T follicular helper cell (primary cell): ENCODE results near the gene FAM163B.

Experiments used
- DNase-seq: peaks from one replicate; pipeline ENCODE4 v3.0.0-alpha.2; 2020; ENCODE audit warnings: low read depth

Gene FAM163B

DNA sequence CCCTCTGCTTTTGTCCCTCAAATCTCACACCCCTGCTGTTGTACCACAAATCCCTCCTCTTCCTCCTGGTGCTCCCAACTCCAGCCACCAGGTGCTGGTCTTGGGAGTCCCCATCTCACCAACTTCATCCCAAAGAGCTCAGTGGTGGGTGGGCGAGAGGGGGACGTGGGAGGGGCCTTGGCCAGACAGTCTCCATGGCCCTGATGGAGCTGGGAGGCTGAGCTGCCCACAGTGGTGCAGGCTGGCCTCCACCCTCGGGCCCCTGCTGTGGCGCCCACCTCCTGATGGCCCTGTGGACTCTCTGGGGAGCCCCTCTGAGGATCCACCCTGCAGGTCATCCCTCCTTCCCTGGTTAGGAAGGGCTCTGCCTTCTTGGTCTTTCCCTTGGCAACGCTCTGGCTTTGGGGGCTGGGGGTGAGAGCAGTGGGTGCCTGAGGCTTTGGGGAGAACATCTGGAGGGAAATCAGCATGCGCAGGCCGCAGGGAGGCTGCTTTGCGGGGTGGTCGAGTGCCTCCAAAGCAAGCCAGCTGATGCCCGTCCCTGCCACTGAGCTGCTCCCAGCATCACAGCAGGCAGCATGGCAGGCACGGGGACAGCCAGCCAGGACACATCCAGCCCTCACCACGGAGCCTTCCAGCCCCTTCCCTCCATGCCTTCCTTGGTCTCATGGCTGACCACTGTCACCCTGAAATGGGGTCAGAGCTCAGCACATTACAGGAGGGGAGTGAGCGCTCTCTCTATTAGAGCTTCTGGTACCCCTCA, 7.6 kb upstream of the FAM163B start:
- no peak for DNase-seq

DNA sequence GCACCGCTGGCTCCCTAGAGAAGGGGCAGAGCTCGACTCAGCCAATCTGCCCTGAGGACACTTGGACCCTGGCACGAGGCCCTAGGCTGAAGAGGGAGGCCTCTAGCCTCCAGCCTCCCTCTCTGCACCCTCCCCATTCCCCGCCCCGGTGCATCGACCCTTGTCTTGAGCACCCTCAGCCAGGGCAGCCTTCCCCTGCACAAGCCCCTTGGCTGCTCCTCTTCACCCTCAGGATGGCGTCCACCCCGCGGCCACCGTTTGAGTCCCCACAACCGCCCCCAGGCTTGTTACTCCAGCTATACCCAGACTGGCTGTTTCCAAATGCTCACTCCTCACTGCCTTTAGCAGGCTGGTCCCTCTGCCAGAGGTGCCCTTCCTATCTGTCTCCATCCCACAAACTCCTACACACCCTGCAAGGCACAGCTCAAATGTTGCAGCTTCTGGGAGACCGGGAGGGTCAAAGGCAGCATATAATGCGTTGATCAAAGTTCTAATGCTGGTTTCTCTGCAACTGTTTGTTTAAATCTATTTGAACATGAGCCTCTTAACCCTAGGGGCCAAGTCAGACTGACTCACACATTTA, 6.5 kb upstream of the FAM163B start:
- no peak for DNase-seq

DNA sequence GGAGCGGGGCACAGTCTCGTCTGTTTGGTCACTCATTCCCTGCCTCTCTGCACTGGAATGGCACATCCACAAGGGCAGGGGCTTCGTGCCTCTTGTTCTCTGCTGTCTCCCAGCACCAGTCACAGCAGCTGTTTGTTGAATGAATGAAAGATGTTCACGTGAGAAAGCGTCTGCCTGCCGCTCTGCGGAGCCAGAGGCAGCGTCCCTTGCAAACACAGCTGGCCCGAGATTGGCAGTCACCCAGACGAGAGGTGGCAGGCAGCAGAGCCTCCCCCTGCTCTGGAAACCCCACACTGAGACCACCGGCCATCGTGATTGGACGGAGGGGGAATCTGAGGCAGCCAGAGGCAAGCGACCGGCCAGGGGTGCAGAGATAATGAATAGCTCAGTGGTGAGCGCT, 6.0 kb upstream of the FAM163B start:
- DNase-seq: no peak

DNA sequence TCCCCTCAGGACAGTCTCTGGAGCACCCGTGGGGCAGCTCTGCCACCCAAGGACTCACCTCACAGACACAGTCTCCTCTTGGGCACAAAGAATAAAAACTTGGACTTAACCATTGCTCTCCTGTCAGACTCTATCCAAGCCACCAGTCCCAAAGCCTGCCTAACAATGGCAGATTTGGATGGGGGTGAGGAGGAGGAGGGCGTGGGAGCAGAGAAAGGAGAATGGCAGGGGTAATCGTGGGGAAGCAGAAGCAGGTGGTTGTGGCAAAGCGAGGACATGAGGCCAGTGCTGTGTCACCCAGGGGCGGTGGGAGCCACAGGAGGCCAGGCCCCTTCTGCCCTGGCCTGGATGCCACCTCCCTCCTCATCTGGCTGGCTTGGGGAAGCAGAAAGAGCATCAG, 5.5 kb upstream of the FAM163B start:
- no peak for DNase-seq

DNA sequence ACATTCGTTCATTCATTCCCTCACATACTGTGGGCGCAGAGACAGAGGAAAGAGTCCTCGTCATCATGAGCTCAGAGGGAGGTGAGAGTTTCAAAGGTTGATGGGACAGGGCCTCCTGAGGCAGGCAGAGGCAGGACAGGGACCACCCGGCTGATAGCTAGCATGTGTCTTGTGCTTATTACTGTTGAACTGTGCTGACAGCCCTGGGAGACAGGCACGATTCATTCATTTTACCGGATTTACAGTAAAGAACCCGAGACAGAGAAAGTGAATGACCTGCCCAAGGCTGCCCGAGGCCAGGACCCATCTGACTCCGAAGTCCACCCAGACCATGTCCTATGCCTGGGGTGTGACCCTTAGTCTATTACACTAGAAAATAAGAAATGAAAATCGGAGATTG, 4.9 kb upstream of the FAM163B start:
- DNase-seq: no peak

DNA sequence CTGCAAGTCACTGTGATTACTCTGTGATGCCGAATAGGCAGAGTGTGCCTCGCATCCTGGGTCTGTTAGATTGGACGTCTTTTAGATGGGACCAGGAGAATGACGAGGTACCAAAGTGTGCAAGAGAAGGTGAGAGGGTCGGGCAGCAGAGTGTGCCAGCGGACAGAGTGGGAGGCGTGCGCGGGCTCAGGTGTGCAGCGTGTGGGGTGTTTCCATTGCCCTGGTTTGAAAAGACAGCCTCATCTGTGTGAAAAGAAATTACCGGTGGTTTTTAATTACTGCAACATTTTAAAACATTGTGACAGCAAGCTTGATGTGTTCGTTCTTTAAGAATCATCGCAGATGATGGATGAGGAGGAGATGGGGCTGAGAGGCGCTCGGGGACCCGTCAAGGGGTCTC, 4.2 kb upstream of the FAM163B start:
- no peak for DNase-seq

DNA sequence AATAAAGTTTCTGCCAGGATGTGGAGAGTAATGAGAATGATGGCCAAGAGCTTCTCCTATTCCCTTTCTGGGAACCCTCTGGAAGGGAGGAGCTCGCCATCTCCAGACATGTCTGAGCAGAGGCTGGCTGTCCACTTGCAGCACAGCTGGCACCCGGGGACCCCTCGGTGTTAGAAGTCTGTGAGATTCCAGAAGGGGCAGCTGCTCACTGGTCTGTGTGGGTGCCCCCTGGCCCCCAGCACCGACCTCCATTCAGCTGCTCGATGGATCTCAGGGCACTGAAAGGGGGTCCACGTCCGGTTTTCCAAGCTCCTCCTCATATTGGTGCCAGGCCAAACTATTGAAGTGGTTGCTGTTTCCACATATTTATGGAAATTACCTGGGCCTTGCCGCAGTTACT, 3.6 kb upstream of the FAM163B start:
- DNase-seq: no peak

DNA sequence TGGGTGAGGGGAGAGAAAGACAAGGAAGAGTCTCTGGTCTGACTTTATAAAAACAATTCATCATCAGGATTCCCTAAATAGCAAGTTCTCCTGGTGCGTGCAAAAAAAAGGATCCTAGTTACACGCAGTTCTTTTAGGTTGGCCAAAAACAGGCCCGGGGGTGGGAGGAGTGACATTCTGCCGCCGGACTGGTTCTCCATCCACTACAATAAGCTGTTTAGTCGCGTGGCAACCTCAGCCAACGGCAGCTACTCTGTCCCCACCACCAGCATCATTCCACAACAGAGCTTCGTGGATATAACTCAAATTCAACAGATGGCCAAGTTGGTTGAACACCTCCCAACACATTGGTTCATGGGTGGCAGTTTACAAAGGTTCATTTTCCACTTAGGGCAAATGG, 2.9 kb upstream of the FAM163B start:
- no peak for DNase-seq

DNA sequence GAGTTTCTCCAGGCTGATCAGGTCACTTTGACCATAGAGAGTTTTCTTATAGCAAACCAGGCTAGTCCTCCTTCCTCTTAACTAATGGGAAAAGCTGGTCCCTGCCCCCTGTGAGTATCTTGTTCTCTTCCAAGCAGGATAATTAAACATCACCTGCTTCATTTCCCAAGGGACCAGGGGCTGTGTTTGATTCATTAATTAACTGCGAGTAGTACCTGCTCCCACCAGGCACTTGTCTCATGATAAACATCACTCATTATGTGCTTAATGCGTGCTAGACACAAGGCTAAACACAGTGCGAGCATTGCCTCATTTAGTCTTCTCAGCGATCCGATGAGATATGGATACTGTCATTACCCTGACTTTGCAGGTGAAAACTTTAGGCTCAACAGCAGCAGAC, 1.7 kb upstream of the FAM163B start:
- no peak for DNase-seq

DNA sequence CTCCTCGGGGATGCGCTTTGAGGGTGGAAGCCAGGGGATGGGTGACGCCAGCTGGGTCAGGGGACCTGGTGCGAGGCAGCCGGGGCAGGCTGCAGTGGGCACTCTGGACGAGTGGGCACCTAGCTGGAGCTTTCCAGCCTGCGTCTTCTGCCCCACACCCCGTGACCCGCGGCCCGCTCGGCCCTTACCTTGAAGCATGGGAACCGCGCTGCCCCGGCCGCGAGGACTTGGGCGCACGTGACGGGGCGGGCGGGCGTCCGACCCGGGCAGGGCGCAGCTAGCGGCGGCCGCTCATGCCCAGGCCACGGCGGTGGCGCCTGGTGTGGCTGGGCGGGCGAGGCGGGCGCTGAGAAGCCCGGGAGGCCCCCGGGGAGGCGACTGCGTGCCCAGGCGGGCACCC, 300 bp downstream of the FAM163B start:
- no peak for DNase-seq

DNA sequence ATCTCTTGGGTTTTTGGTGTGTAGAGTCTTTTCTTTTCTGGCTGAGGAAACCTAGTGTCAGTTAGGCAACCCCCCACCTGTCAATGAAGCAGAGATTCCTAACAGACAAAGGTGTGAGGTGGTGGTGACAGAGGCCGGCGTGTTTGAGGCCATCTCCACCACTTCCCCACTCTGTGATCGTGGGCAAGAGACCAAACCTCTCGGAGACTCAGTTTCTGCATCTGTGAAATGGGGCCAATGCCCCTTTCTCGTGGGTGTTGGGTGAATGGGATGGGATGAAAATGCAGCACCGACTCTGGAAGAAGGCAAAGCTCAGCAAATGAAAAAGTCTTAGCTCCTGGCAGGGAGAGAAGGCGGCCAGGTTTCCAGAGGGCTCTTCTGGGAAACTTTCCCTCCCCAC, 807 bp downstream of the FAM163B start:
- DNase-seq: no peak

DNA sequence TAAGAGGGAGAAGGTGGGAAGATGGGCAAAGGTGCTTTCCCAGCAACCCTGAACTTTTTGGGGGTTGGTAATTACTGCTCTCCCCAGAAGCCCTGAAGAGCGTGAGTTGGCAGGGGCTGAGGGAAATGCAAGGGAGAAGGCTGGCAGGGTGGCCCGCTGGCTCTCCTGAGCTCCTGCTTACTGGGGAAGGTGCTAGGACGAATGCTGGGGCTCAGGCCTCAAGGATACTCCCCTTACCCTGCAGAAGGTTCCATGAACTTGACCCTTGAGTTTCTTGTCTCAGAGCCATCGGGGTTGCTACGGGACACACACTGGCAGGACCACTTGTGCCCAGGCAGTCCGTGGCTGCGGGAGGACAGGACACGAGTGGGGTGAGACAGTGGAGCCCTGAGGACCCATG, 1.2 kb downstream of the FAM163B start:
- no peak for DNase-seq

DNA sequence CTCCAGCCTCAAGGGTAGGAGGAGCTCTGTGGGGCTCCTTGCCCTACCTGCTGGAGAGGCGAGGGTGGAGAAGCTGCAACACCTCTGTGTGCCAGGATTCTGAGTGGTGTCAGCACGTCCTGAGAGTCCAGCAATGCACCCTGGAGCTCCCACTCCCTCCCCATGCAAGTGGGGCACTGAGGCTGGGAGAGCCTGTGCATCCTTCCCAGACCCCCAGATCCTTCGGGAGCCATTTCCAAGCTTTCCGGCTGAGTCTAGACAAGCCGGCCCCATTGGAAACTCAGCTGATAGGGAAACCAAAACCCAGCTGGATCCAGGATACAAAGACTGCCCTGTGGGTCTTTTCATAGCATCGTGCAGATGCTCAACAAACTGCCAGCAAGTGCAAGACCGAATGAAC, 1.8 kb downstream of the FAM163B start:
- no peak for DNase-seq

DNA sequence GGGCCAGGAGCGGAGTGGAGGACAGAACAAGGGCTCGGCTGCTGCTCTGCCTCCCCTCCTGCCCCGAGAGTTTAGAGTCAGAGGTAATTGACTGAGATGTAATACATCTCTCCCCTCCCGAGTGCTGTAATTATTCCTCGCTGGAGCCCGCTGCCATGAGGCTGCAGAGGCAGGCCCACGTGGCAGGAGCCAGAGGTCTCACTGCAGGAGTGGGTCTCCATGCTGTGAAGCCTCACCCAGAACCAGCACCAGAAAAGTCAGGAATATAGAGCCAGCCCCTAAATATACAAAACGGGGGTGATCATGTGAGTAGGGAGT, 2.5 kb downstream of the FAM163B start:
- no peak for DNase-seq

DNA sequence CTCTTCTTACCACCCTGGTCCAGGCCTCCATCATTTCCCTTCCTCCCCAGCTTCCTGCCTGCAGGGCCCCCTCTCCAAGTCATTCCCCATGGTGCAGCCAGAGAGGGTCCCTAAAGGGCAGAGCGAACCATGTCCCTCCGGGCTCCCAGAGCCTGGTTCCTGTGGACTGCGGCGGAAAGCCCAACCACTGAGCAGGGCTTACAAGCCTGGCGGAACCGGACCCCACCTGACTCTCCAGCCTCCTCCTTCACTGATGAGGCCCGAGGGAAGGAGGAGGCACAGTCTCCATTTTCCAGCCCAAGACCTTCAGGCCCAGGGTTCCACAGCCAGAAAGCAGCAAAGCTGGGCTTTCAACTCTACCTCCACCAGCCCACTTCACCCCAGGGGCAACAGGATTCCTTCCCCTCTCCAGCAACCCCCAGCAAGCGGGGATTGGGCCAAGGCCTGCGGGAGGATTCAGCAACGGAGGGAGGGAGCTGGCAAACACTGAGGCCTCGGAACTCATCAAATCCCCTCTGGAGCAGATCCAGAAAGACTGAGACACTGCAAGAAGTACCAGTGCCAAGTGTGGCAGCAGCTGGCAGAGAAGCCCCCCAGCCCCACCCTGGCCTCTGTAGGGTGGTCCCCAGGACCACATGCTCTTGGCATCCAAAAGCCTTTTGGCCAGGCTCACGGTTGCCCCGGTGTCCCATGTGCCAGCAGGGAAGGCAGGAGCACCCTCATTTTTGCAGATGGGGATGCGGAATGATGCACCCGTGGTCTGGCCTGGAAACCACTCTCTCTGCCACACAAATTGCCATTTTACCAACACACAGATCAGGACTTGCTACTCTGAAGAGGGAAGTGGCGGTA, 3.1 kb downstream of the FAM163B start:
- DNase-seq: no peak

DNA sequence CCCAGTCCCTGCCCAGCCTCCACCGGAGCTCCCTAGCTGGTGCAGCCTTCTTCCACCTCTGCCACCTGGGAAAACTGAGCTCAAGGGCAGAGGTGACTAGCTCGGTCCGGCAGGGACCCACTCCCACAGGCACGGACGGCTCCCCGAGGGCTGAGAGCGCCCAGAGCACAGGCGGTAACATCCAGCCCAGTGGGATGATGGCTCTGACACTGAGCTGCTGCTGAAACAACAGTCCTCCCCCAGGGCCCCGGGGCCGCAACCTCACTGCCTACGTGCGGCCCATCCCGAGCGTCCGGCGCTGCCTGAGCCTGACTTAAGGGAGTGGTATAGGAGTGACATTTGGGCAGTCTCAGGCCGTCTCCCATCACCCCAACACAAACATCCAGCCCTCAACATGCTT, 3.7 kb downstream of the FAM163B start:
- no peak for DNase-seq

DNA sequence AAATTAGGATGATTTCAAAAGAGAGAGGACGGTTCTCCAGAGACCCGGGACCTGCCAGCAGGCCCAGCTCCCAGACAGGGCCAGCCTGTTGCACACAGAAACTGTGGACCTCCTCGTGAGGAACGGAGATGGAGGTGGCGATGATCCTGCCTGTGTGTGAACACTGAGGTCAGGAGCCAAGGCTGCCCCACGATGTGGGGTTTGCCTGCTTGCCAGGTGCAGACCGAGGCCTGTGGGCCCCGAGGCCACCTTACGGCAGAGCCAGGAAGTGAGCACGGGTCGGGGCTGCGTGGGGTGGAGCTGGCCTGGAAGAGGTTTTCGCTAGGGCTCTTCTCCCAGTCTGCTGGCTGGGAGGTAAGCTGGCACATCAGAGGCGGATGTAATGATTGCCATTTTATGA, 4.3 kb downstream of the FAM163B start:
- no peak for DNase-seq

DNA sequence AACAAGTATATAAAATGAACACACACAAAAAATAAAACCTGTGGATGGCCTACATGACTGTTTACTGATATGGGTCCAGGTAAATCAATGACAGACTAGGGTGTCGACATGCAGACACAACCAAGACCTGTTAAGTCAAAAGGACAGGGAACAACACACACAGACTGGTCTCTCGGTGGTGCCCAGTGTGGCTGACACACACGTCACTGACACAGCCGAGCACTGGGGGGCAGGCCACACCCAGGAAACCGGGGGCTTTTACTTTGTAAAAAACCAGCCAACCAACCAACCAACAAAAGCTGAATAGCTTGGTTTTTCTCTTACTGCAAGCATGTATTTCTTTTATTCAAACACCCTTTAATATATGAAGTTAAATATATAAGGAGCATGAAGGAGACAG, 5.0 kb downstream of the FAM163B start:
- DNase-seq: no peak

DNA sequence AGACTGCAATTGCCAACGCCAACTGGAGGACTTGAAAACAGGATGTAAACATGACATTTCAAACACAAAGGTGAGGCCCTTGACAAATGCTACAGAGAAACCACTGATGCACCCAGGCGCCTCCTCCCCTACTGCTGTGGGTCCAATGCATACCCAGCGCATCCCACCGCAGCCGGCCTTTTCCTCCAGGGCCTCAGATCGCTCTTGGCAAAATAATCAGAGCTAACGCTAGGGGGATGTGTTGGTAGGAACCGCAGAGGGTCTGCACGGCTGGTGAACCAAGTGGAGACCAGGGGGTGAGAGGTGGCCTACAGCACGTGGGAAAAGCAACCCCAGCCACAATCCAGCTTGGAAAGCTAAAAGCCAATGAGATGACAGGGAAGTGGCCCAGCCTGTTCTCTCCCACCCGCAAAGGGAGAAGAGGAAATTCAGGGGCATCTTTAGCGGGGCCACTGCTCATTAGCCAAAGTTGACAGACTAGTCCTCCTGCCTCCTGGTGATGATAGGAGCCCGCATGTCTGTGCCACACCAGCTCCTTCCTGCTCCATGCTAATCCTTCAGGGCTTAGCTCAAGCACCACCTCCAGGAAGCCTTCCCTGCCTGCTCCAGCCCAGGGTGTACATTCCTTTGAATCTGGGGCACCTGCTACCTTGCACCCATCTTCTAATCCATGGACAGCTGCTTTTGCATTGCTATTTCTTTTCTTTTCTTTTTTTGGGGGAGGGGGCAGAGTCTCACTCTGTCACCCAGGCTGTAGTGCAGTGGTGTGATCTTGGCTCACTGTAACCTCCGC, 5.9 kb downstream of the FAM163B start:
- no peak for DNase-seq

DNA sequence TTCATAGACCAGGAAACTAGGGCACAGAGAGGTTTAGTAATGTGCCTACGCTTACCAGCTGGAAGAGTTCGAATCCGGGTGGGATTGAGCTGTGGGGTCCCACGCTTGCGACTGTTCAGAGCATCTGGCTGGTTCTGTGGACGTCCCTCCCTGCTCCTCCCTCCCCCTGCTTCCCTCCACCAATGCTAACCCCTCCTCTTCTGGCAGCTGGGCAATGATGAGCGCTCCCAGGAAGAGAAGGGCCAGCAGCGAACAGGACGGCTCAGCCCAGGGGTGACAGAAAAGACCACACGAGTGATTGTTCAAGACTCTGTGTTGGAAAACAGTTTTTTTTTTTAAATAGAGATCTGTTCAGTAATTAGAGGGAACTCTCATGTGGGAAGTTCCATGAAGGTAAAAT, 6.9 kb downstream of the FAM163B start:
- DNase-seq: no peak

DNA sequence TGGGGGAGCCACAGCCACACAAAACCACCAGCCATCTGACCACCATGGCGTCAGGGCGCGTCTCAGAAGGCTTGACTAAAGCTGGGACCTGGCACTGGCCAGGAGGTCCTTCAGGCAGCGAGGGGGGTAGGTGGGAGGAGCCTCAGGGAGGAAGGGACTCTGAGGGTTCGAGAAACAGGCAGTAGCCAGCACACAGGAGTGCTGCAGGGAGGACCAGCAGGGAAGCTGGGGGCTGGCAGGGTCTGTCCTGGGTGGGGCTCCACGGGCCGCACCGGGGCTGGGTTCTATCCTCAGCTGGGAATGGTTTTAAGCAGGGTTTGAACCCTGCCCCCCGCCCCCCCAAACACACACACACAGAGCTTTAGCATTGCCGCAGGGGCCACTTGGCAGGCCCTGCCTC, 7.4 kb downstream of the FAM163B start:
- DNase-seq: no peak

DNA sequence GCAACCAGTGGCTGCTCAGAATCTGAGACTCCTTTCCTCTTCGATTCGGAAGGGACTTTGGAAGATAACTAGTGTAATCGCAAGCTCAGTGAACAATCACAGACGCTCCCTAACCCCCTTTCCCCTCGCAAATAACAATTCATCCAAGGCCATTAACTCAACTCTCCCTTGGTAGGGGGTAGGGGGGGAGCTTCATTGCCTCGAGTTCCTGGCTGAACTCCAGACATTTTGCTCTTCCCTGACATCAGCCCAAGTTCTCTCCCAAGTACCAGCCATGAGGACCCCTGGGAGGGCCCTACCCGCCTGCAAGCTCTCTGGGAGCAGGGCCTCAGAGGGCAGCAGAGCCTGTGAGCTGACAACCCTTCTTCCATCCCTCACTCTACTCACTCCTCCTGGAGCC, 8.4 kb downstream of the FAM163B start:
- DNase-seq: no peak
